ENCODE results near the gene SPATS2. TPM values are rescaled to one million over a fixed set of nuclear protein-coding genes. Genes with fewer than 3 reads are reported as not detected.

Gene SPATS2
- total and polyA plus RNA-seq, 10 of the 15 experiments (the other 5 are each of a cell fraction or from before 2014, with no cell fraction given): 9.0 to 54.2 (median 27.5) TPM

GRCh38 chr12:49342066-49342913, 25.0 kb upstream of the SPATS2 start (continued):
- TF ChIP-seq, protein P1, sequence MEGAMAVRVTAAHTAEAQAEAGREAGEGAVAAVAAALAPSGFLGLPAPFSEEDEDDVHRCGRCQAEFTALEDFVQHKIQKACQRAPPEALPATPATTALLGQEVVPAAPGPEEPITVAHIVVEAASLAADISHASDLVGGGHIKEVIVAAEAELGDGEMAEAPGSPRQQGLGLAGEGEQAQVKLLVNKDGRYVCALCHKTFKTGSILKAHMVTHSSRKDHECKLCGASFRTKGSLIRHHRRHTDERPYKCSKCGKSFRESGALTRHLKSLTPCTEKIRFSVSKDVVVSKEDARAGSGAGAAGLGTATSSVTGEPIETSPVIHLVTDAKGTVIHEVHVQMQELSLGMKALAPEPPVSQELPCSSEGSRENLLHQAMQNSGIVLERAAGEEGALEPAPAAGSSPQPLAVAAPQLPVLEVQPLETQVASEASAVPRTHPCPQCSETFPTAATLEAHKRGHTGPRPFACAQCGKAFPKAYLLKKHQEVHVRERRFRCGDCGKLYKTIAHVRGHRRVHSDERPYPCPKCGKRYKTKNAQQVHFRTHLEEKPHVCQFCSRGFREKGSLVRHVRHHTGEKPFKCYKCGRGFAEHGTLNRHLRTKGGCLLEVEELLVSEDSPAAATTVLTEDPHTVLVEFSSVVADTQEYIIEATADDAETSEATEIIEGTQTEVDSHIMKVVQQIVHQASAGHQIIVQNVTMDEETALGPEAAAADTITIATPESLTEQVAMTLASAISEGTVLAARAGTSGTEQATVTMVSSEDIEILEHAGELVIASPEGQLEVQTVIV (IDR thresholded peaks at IDR 0.05; ENCODE audit: borderline replicate concordance, partially characterized antibody): no peak
- TF ChIP-seq, protein P2, sequence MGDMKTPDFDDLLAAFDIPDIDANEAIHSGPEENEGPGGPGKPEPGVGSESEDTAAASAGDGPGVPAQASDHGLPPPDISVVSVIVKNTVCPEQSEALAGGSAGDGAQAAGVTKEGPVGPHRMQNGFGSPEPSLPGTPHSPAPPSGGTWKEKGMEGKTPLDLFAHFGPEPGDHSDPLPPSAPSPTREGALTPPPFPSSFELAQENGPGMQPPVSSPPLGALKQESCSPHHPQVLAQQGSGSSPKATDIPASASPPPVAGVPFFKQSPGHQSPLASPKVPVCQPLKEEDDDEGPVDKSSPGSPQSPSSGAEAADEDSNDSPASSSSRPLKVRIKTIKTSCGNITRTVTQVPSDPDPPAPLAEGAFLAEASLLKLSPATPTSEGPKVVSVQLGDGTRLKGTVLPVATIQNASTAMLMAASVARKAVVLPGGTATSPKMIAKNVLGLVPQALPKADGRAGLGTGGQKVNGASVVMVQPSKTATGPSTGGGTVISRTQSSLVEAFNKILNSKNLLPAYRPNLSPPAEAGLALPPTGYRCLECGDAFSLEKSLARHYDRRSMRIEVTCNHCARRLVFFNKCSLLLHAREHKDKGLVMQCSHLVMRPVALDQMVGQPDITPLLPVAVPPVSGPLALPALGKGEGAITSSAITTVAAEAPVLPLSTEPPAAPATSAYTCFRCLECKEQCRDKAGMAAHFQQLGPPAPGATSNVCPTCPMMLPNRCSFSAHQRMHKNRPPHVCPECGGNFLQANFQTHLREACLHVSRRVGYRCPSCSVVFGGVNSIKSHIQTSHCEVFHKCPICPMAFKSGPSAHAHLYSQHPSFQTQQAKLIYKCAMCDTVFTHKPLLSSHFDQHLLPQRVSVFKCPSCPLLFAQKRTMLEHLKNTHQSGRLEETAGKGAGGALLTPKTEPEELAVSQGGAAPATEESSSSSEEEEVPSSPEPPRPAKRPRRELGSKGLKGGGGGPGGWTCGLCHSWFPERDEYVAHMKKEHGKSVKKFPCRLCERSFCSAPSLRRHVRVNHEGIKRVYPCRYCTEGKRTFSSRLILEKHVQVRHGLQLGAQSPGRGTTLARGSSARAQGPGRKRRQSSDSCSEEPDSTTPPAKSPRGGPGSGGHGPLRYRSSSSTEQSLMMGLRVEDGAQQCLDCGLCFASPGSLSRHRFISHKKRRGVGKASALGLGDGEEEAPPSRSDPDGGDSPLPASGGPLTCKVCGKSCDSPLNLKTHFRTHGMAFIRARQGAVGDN (IDR thresholded peaks at IDR 0.05): no peak
- TF ChIP-seq STAT1 (conservative IDR thresholded peaks at IDR 0.05) (no peak), SIN3A (IDR thresholded peaks at IDR 0.05; ENCODE audit: low read depth, low read length) (no peak), PAX5 (IDR thresholded peaks at IDR 0.05; ENCODE audit: borderline replicate concordance, low read depth, low read length) (peak; percentile 37; the same call in 1 of the 2 replicates), POLR2AphosphoS5 (IDR thresholded peaks at IDR 0.05; ENCODE audit: low read length) (no peak), YY1 (IDR thresholded peaks at IDR 0.05; ENCODE audit: low read depth, low read length) (peak; percentile 47; the same call in 1 of the 2 replicates), POLR2A (IDR thresholded peaks at IDR 0.05; ENCODE audit: low read depth, low read length) (no peak), ZNF384 (IDR thresholded peaks at IDR 0.05; ENCODE audit: borderline replicate concordance, low read depth, low read length) (no peak), SMARCA5 (IDR thresholded peaks at IDR 0.05) (peak; percentile 84), NFXL1 (IDR thresholded peaks at IDR 0.05; ENCODE audit: borderline replicate concordance) (no peak), NFYB (IDR thresholded peaks at IDR 0.05; ENCODE audit: insufficient read depth, low read depth, low read length) (no peak), KDM1A (IDR thresholded peaks at IDR 0.05; ENCODE audit: borderline replicate concordance) (no peak), ATF2 (IDR thresholded peaks at IDR 0.05; ENCODE audit: low read length) (no peak), IKZF2 (IDR thresholded peaks at IDR 0.05) (no peak), WRNIP1 (IDR thresholded peaks at IDR 0.05; ENCODE audit: borderline replicate concordance, low read depth, low read length) (no peak), PML (IDR thresholded peaks at IDR 0.05; ENCODE audit: low read length) (no peak), CBX3 (IDR thresholded peaks at IDR 0.05; ENCODE audit: borderline replicate concordance, low read depth) (no peak), MEF2A (IDR thresholded peaks at IDR 0.05; ENCODE audit: insufficient read depth, low read depth, low read length) (no peak)
- TF ChIP-seq, protein P3, sequence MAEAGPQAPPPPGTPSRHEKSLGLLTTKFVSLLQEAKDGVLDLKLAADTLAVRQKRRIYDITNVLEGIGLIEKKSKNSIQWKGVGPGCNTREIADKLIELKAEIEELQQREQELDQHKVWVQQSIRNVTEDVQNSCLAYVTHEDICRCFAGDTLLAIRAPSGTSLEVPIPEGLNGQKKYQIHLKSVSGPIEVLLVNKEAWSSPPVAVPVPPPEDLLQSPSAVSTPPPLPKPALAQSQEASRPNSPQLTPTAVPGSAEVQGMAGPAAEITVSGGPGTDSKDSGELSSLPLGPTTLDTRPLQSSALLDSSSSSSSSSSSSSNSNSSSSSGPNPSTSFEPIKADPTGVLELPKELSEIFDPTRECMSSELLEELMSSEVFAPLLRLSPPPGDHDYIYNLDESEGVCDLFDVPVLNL (IDR thresholded peaks at IDR 0.05; ENCODE audit: low read depth, low read length): no peak
- TF ChIP-seq, protein P4, sequence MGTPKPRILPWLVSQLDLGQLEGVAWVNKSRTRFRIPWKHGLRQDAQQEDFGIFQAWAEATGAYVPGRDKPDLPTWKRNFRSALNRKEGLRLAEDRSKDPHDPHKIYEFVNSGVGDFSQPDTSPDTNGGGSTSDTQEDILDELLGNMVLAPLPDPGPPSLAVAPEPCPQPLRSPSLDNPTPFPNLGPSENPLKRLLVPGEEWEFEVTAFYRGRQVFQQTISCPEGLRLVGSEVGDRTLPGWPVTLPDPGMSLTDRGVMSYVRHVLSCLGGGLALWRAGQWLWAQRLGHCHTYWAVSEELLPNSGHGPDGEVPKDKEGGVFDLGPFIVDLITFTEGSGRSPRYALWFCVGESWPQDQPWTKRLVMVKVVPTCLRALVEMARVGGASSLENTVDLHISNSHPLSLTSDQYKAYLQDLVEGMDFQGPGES (IDR thresholded peaks at IDR 0.05): no peak
